ENCODE data around the gene TMEM132C. TPM values are rescaled to one million over a fixed set of nuclear protein-coding genes. Genes with fewer than 3 reads are reported as not detected.

TMEM132C gene
- total and polyA plus RNA-seq, 2 experiments from 2014 or later: 10.6 to 16.5 TPM

- Histone ChIP-seq H4K20me1 (ENCODE audit: insufficient read depth, poor library complexity, severe bottlenecking) (no peaks in the 10 kb centered on the region), H3K27ac (peak overlapping the region; percentile 87), H3K36me3 (replicated peaks; ENCODE audit: insufficient read depth, low read depth) (no peaks in the 10 kb centered on the region), H2AFZ (no peak overlapping the region), H3K4me2 (no peak overlapping the region), H3K4me3 (no peak overlapping the region), H3K4me1 (ENCODE audit: insufficient read depth) (peaks cover 4% of the 10 kb centered on the region), H3K79me2 (no peaks in the 10 kb centered on the region), H3K9me2 (replicated peaks; ENCODE audit: insufficient read depth) (no peaks in the 10 kb centered on the region), H3K9me3 (ENCODE audit: low read depth) (no peaks in the 10 kb centered on the region), H3K27me3 (no peaks in the 10 kb centered on the region)
- DNase-seq (ENCODE audit: low spot score): no peak
- 74% methylated on average over 1 of the region's 1 CpG for WGBS (ENCODE audit: low lambda C conversion rate, missing lambda C conversion rate)
- TF ChIP-seq EZH2phosphoT487 (IDR thresholded peaks at IDR 0.05; ENCODE audit: low read depth, severe bottlenecking, unreplicated experiment) (no peak), EZH2 (IDR thresholded peaks at IDR 0.05; ENCODE audit: borderline replicate concordance) (no peak), CTCF (IDR thresholded peaks at IDR 0.05; ENCODE audit: poor library complexity) (no peak)
Observed at GRCh38 chr12:128399253-128399652, 132.3 kb downstream of the TMEM132C start.

DNA sequence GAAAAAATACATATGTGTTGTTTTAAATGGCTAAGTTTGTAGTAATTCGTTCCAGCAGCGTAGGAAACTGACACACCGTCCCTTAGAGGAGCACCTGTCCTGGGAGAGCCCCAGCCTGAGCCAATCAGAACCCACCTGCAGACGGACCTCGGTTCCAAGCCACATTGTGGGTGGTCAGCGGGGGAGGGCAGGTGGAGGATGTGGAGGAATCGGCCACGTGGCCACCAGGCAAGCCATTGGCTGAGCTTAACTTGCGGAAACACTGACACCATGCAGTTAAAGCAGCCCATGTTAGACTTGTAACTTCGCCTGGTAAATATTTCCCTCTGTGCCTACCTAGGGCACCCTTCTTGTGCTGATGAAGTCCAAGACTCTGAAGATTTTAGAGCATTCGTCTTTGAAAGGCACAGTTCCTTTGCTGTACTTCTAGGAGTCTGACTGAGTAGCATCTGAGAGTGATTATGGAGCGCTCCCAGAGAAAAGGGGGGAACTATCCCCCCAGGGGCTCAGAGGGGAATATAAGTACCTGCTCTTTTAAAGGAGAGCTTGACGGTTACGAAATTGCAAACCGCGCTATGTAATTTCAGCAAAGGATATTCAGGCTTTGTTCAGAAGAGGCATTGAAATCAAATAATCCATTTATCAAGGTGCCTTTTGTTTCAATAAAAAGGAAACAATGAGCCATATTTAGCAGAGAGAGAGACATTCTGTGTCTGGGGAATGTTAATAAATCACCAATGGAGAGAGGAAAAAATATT is 135.7 kb downstream of the TMEM132C start:
- H3K9me2 ChIP-seq (replicated peaks; ENCODE audit: insufficient read depth): no peaks in the 10 kb centered on the region
- DNase-seq (ENCODE audit: low spot score): no peak
- no peaks in the 10 kb centered on the region for H3K79me2 ChIP-seq
- H3K4me2 ChIP-seq: peak overlapping the region; percentile 40
- H4K20me1 ChIP-seq (ENCODE audit: insufficient read depth, poor library complexity, severe bottlenecking): no peaks in the 10 kb centered on the region
- H3K27ac ChIP-seq: no peak overlapping the region
- no peaks in the 10 kb centered on the region for H3K9me3 ChIP-seq (ENCODE audit: low read depth)
- no peaks in the 10 kb centered on the region for H3K27me3 ChIP-seq
- no peak overlapping the region for H3K4me3 ChIP-seq
- WGBS (ENCODE audit: low lambda C conversion rate, missing lambda C conversion rate): 49% methylated on average over 16 of the region's 16 CpGs
- TF ChIP-seq EZH2phosphoT487 (IDR thresholded peaks at IDR 0.05; ENCODE audit: low read depth, severe bottlenecking, unreplicated experiment) (no peak), EZH2 (IDR thresholded peaks at IDR 0.05; ENCODE audit: borderline replicate concordance) (no peak), CTCF (IDR thresholded peaks at IDR 0.05; ENCODE audit: poor library complexity) (no peak)
- no peaks in the 10 kb centered on the region for H3K36me3 ChIP-seq (replicated peaks; ENCODE audit: insufficient read depth, low read depth)
- no peak overlapping the region for H2AFZ ChIP-seq
- peaks cover 4% of the 10 kb centered on the region for H3K4me1 ChIP-seq (ENCODE audit: insufficient read depth)

DNA sequence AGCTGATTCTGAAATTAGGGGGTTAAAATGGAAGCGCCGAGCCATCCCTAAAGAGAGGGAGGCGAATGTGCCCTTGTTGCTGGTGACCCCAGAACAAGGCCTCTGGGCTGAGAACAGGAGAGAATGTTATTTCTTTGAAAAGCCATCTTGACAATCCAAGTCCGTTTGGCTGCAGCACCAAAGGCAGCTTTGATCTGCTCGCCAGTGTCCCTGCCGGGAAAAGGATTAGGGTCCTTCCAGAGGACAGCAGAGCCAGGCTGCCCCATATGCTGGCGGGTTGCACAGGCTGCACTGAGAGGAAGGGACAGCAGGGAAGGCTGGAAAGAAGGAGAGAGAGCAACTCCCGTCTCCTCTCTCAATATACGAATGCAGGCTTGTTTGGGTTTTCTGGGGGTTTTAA is 141.7 kb downstream of the TMEM132C start:
- H2AFZ ChIP-seq: no peak overlapping the region
- no peak for TF ChIP-seq EZH2phosphoT487 (IDR thresholded peaks at IDR 0.05; ENCODE audit: low read depth, severe bottlenecking, unreplicated experiment)
- TF ChIP-seq EZH2 (IDR thresholded peaks at IDR 0.05; ENCODE audit: borderline replicate concordance): no peak
- no peak for TF ChIP-seq CTCF (IDR thresholded peaks at IDR 0.05; ENCODE audit: poor library complexity)
- H3K9me2 ChIP-seq (replicated peaks; ENCODE audit: insufficient read depth): no peaks in the 10 kb centered on the region
- no peaks in the 10 kb centered on the region for H3K9me3 ChIP-seq (ENCODE audit: low read depth)
- no peaks in the 10 kb centered on the region for H3K27me3 ChIP-seq
- H3K79me2 ChIP-seq: no peaks in the 10 kb centered on the region
- H3K36me3 ChIP-seq (replicated peaks; ENCODE audit: insufficient read depth, low read depth): no peaks in the 10 kb centered on the region
- no peak overlapping the region for H3K4me2 ChIP-seq
- WGBS (ENCODE audit: low lambda C conversion rate, missing lambda C conversion rate): 83% methylated on average over 9 of the region's 9 CpGs
- H3K27ac ChIP-seq: no peak overlapping the region
- DNase-seq (ENCODE audit: low spot score): no peak
- H4K20me1 ChIP-seq (ENCODE audit: insufficient read depth, poor library complexity, severe bottlenecking): no peaks in the 10 kb centered on the region
- H3K4me1 ChIP-seq (ENCODE audit: insufficient read depth): no peaks in the 10 kb centered on the region
- no peak overlapping the region for H3K4me3 ChIP-seq
